GM19351 (cell line): ENCODE measurements around the gene RPL18.
"Not testable (repeated sequence)": the region's sequence is repeated elsewhere in the genome, so short reads cannot be mapped to it uniquely, and the experiment has no call there.

Experiments used
- ATAC-seq: cut with Tn5 transposase; IDR thresholded peaks from one replicate; pipeline ENCODE4 v1.9.1; 2021; ENCODE audit warnings: mild to moderate bottlenecking, moderate library complexity; ENCODE audit not compliant: unreplicated experiment

The RPL18 gene

DNA sequence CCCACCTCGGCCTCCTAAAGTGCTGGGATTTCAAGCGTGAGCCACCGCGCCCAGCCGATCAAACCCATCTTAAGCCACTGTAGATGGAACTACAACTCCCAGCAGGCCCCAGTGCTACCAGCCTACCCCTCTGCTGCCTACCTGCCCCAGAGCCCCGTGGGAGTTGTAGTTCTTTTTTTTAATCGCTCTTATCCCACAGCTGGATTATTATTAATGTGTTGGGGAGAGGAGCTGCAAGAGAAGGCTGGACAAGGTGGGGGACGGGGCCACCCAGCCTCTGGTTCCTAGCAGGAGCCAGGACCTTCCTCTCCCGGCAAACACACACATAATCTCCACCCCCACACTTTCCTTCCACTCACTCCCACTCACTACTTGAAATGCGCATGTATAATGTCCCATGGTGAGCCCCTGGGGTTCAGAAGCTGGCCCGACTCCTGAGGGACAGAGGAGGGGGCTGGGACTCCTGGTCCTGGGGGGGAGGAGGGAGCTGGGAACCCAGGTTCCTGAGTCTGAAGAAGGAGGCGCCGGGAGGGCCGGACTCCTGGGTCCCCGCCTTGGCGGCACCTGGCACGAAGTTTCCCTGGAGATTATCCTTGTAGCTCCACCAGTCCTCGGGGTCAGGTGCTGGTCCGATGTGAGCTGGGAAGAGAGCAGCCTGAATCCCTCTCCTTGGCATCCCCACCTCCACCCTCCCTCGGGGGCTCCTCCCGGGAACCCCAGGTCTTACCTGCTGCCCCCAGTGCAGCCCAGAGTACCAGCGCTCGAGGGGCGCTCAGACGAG lies 26.1 kb upstream of the RPL18 start:
- peak; percentile 54 for ATAC-seq

GRCh38 chr19:48644355-48644754 lies 25.4 kb upstream of the RPL18 start:
- no peak for ATAC-seq

DNA sequence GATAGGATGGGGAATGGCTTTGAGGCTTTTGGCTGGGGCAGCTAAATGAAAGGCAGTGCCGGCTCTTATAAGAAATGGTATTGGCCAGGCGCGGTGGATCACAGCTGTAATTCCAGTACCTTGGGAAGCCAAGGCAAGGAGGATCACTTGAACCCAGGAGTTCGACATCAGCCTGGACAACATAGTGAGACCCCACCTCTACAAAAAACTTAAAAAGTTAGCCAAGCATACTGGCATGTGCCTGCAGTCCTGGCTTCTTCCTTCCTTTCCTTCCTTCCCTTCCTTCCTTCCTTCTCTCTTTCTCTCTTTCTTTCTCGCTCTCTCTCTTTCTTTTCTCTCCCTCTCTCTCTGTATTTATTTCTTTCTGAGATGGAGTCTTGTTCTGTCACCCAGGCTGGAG lies 23.9 kb upstream of the RPL18 start:
- no peak for ATAC-seq

DNA sequence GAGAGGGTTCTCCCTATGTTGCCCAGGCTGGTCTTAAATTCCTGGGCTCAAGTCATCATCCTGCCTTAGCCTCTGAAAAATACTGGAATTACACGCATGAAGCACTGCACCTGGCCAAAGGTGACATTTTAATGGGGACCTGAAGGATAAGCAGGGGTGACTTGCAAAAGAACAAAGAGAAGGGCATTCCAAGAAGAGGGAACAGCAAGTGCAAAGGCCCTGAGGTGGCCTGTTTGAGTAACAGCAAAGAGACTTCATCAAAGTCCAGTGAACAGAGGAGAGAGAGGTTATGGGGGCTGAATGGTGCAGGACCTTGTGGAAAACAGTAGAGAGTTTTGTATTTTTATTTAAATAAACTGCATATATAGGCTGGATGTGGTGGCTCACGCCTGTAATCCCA lies 22.9 kb upstream of the RPL18 start:
- no peak for ATAC-seq

- ATAC-seq: no peak
Measured at GRCh38 chr19:48639483-48640375, 20.8 kb upstream of the RPL18 start.

DNA sequence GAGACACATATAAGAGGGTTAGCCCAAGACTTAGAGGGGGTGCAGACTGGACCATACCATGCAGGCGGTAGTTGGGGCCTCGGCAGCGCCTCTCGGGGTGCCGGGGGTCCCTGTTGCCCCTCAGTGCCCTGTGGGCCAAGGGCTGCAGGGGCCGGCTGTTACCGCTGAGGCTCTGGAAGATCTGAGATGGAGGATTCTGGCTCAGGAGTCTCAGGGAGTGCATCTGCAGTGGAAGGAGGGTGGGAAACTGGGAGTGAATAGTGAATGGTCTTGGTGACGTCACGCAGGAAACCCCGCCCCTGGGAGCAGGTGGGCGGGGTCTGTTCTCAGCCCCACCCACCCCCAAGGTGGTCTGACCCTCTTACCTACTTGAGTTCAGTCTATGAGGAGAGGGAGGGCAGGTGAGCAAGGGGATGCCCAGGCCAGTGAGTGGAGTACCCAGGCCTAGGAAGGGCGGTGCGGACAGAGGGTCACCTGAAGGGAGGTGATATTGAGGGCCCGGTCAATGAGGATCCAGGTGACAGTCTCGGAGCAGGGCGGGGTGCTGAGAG lies 19.9 kb upstream of the RPL18 start:
- no peak for ATAC-seq

- ATAC-seq: peak; percentile 20
Measured at GRCh38 chr19:48637948-48638830, 19.2 kb upstream of the RPL18 start.

DNA sequence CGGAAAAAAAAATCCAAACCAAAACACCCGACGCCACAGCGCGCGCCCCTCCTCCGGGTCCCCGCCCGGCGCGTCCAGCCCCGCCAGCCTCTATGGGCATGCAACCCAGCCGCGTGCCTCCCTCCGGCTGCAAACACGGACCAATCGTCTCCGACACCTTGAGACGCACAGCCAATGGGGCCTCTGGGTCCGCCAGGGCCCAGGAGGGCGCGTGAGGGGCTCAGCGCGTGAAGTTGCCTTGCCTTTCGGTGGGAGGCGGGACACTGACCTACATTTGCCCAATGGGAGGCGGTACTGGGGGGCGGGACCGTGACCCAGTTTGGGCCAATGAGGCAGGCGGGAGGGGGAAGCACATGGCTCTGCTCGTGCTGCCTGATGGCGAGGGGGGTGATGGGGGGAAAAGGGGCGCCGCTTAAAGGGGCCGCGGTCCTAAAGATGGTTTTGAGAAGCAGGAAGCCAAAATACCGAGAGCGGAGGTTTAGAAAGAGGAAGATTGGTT lies 18.5 kb upstream of the RPL18 start:
- peak; percentile 65 for ATAC-seq

DNA sequence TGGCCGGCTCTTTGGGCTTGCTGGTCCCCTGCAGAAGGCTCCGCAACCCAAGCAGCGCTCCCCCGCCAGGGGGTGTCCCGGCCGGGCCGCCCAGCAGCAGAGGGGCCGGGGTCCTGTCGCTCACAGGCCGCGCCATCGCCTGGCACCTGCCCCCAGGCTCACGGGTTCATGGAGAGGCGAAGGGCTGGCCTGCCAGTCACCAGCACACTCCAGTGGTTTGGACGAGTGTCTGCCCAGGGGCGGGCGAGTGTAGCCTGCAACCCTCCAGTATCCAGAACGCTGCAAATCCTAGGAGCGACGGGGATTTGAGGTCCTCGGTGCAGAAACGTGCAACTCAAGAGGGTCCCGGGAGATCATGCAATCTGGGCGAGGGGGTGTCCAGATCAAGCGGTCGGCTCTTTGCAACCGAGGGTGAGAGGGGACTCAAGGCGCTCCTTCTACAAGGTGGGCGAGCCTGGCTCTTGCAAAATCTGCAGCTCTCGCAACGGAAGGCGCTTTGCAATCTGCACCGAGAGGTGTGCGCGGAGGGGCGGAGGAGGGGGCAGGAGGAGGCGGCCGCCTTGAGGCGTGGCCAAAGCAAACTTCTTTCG lies 18.0 kb upstream of the RPL18 start, which contains the start of gene DBP:
TSS of gene DBP (minus strand) at position 521 of the 590 bp plus-strand sequence. CDS start at position 136, 385 bp downstream.
- ATAC-seq: no peak

DNA sequence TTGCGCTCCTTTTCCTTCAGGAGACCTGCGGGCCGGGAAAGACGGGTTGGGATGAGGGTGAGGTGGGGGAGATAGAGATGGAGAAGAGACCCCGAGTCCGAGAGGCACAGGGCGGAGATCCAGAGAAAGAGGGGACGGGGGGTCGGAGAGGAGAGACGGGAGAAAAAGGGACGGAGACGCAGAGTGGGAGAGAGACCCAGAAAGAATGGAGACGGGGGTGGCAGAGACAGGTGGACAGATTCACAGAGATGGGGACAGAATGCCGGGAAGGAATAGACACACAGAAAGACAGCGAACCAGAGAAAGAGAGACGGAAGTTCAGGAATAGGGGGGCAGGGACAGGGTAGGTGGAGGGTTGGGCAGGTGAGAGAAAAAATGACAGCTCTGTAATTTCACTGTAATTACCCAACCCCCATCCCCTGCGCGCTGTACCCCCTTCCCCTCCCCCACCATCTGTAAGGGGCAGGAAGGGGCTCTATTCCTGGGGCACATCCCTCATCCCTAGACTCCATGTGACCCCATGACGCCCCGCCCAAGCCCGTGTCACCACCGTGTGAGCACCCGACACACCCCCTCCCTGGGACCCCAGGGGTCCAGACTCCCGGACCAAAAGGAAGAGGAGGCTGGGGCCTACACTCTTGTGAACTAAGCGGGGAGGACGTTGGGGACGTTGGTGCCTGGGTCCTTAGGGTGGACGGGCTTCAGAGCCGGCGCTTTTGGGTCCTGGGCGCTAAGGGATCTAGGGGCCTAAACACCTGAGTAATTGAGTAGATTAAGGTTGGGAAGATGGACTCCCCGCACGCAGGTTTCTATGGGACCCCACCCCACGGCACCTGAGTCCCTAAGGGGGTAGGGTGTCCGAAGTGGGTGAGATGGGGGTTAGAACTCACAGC lies 17.2 kb upstream of the RPL18 start:
- no peak for ATAC-seq

DNA sequence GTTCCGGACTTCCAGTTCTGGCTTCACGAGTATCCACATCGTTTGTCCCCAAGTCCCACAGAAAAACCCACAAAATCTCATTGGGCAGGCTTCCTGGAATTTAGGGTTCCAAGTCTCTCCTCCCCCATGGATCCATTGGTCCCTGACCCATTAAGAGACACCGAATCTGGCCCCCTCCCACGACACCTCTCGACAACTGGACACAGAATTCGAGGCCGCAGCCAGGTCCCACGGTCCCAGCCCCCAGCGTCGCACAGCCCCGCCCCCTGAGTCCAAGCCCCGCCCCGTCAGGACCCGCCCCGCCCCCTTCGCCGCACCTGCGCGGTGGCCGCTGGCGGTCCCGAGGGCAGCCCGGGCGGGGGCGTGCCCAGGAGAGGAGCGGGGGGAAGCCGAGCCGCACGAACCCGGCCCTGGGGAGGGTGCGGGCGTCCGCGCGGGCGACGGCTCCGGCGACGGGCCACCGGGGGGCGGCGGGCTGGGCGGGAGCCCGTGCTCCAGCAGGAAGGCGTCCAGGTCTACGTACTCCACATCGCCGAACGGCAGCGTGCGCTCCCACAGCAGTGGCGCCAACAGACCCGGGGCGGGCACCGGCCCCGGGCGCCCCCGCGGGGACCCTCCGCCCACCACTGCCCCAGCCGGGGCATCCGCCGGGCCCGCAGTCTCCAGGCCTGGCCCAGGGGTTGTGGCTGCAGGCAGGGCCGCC lies 16.4 kb upstream of the RPL18 start:
- no peak for ATAC-seq

DNA sequence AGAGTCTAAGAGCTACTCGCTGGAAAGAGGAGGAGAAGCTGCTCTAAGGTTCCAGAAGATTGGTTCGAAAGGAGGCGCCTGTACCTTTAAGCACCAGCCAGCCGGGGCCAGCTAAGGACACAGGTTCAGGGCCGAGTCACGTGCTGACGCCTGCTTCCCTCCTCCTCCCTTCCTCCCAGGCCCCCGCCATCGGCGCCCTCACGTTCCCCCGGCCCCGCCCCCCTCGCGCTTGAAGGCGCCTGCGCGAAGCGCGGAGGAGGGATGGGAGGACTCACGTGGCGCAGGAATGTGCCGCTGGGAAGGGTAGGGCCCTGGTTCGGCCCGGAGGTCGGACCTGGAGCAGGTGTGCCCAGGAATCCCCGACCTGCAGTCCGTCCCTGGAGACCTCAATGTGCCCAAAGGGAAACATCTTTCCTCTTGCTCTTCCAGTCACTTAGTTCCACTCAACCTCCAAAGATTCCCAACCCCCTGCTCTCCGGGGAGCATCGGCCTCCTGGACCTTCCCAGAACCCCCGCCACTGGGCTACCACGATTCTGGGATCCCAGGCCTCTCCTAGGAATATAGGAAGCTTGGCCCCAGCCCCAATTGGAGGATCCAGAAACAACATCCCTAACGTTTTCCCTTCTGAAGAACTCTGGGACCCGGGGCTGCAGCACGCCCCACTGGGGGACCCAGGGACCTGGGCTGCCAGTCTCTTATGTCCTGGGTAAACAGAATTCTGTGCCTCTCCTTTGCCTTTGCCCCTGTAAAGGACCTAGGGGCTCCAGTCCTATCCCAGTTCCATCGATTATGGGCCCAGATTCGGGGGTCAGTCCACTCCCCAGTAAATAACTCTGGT lies 15.7 kb upstream of the RPL18 start:
- ATAC-seq: peak; percentile 26

DNA sequence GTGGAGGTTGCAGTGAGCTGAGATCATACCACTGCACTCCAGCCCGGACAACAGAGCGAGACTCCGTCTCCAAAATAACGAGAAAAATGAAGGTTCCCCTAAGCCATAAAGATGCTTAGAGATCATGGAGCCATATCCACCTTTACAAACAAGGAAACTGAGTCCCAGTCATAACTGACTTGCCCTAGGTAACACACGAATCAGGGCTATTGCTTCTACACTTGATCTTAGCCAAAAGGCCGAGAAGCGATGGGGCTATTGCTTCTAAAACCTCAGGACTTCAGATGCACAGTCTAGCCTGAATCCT lies 15.0 kb upstream of the RPL18 start:
- no peak for ATAC-seq

DNA sequence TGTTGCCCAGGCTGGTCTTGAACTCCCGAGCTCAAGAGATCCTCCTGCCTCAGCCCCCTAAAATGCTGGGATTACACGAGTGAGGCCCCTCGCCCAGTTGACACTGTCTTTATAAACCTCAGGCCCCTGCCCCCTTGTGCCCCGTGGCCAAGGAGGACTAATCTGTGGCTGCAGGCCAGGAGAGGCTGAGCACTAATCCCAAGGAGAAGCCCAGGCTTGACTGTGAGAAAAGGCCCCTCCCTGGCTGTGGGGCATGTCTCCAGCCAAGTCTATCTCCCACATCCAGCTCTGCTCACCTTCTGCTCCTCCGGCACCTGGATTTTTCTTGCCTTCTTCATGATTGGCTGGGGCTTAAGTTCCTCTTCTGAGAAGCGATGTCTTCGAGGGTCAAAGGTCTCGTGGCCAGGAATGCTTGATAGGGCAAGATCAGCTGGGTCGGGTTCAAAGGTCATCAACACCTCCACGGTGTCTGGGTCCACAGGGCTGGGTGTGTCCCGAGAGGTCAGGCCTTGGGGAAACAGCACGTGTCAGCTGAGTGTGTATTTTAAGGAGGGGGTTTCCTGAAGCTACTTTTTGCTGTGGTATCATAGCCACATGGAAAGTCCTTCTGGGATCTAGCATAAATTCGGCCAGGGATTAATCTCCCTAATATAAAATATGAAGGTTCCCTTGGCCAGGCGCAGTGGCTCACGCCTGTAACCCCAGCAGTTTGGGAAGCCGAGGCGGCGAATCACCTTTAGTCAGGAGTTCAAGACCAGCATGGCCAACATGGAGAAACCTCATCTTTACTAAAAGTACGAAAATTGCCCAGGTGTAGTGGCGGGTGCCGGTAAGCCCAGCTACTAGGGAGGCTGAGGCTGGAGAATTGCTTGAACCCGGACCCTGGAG lies 14.4 kb upstream of the RPL18 start:
- no peak for ATAC-seq

- ATAC-seq: no peak
Measured at GRCh38 chr19:48632692-48633147, 13.7 kb upstream of the RPL18 start.

DNA sequence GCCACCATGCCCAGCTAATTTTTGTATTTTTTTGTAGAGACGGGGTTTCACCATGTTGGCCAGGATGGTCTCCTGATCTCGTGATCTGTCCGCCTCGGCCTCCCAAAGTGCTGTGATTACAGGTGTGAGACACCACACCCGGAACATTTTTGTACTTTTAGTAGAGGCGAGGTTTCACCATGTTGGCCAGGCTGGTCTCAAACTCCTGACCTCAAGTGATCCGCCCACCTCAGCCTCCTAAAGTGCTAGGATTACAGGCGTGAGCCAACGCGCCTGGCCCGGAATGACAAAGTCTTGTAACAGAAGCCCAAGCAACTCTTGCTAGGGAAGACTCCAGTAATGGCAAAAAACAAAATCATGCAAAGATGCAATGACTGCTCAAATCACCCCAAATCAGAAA lies 13.3 kb upstream of the RPL18 start:
- not testable (repeated sequence) for ATAC-seq

DNA sequence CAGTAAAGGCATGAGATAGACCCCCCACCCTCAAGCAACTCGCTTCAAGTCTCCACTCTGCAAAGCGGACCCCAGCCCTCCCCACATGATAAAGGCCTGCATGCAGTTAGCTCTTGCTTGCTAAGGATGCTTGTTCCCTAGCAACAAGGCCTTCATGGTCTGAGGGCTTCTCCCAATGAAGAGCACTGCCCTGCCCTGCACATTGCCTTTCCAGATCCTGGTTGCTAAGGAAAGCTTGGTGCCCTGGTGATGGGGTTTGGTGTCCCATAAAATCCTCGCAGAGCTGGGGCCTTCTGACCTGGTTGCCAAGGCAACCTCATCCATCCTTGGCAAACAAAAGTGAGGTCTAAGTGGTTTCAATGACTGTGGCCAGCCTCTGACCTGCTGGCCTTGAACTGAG lies 12.2 kb upstream of the RPL18 start:
- no peak for ATAC-seq
